ENCODE data around the gene TNNI3K. TPM values are rescaled to one million over a fixed set of nuclear protein-coding genes. Genes with fewer than 3 reads are reported as not detected.

TNNI3K gene
- total and polyA plus RNA-seq, 2 of the 8 experiments (the other 6 are each of a cell fraction or from before 2014, with no cell fraction given) = 0.41 to 0.48 TPM

DNA sequence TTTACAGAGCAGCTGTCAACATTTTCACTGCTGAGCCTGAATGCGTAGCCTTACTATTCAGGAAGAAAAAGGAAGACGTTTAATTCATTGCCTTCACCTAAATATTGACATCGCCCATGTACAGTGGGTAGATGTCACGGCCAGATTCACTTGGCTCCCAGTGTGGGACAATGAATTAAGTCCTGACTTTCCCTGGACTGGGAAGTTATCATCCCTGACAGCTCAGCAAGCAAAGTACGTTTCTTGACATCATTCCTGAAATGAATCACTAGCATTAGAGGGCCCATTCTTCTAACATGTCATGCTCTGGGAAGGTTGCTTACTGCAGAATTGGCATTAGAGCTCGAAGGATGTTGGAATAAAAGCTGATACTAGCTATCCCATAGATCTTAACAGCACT is 239.4 kb downstream of the TNNI3K start:
- H2BK15ac ChIP-seq (ENCODE audit: low read length) = no peak overlapping the region
- no peak overlapping the region for H3K4me2 ChIP-seq (ENCODE audit: insufficient read depth in 1 of 2, low read depth in 2 of 2, low read length in 2 of 2)
- no peak overlapping the region for H2BK120ac ChIP-seq (replicated peaks; ENCODE audit: low read depth, low read length)
- DNase-seq (ENCODE audit: low read depth in 1 of 2, low spot score in 2 of 2) = no peak
- no peaks in the 10 kb centered on the region for H3K79me1 ChIP-seq (ENCODE audit: low read depth, low read length)
- H4K5ac ChIP-seq (ENCODE audit: insufficient read length, low read depth, low read length) = no peak overlapping the region
- H2BK20ac ChIP-seq (ENCODE audit: low read length) = no peak overlapping the region
- no peak overlapping the region for H3K56ac ChIP-seq (replicated peaks; ENCODE audit: insufficient read length, low read depth, low read length)
- H4K91ac ChIP-seq (replicated peaks; ENCODE audit: insufficient read length, low read length) = no peak overlapping the region
- H2AK5ac ChIP-seq (ENCODE audit: low read depth, low read length) = no peak overlapping the region
- H3K27ac ChIP-seq (ENCODE audit: low read depth, low read length) = no peak overlapping the region
- H3K4ac ChIP-seq (replicated peaks; ENCODE audit: insufficient read length, low read depth, low read length) = no peak overlapping the region
- TF ChIP-seq KDM1A (IDR thresholded peaks at IDR 0.05; ENCODE audit: borderline replicate concordance, low read length) = no peak
- TF ChIP-seq MAFK (IDR thresholded peaks at IDR 0.05; ENCODE audit: low read depth, low read length) = no peak
- TF ChIP-seq SIX5 (IDR thresholded peaks at IDR 0.05; ENCODE audit: low read depth, low read length) = no peak
- no peak for TF ChIP-seq FOSL1 (IDR thresholded peaks at IDR 0.05; ENCODE audit: insufficient read depth, low read depth, low read length)
- TF ChIP-seq SP2 (IDR thresholded peaks at IDR 0.05; ENCODE audit: low read length) = no peak
- TF ChIP-seq POLR2A (IDR thresholded peaks at IDR 0.05; ENCODE audit: control extremely low read depth in 1 of 2, low read depth in 2 of 2, low read length in 2 of 2) = no peak
- no peak for TF ChIP-seq NRF1 (IDR thresholded peaks at IDR 0.05; ENCODE audit: low read depth, low read length)
- TF ChIP-seq, protein P1, sequence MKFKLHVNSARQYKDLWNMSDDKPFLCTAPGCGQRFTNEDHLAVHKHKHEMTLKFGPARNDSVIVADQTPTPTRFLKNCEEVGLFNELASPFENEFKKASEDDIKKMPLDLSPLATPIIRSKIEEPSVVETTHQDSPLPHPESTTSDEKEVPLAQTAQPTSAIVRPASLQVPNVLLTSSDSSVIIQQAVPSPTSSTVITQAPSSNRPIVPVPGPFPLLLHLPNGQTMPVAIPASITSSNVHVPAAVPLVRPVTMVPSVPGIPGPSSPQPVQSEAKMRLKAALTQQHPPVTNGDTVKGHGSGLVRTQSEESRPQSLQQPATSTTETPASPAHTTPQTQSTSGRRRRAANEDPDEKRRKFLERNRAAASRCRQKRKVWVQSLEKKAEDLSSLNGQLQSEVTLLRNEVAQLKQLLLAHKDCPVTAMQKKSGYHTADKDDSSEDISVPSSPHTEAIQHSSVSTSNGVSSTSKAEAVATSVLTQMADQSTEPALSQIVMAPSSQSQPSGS (IDR thresholded peaks at IDR 0.05; ENCODE audit: low read length) = no peak
- no peak for TF ChIP-seq RNF2 (IDR thresholded peaks at IDR 0.05; ENCODE audit: borderline replicate concordance, low read depth, low read length, missing control alignments, poor library complexity, severe bottlenecking)
- no peak overlapping the region for H2AFZ ChIP-seq (ENCODE audit: low read length)
- H3K9ac ChIP-seq (replicated peaks in 1 of 4; ENCODE audit: extremely low read depth in 1 of 4, low read depth in 3 of 4, low read length in 3 of 4) = no peak overlapping the region
- H3K9me3 ChIP-seq (ENCODE audit: insufficient read depth in 2 of 2, low read depth in 1 of 2, low read length in 1 of 2) = no peaks in the 10 kb centered on the region
- H3K14ac ChIP-seq (ENCODE audit: insufficient read length) = no peak overlapping the region
- CTCF ChIA-PET (ENCODE audit: partially characterized antibody) = interaction anchor here (0.7 to 0.8 kb wide), 2 partner anchors 8 to 749 kb away, joined by 3 to 4 read pairs; no protein-coding TSS in a partner anchor
- no peaks in the 10 kb centered on the region for H3K23me2 ChIP-seq (ENCODE audit: low read depth, low read length)
- H3K4me1 ChIP-seq (replicated peaks in 1 of 4; ENCODE audit: control insufficient read depth in 3 of 4, insufficient read depth in 4 of 4, low read length in 3 of 4) = peaks cover 0 to 5% (median 0%) of the 10 kb centered on the region in 4 experiments; a peak in 1 of 7 replicates
- no peaks in the 10 kb centered on the region for H3K27me3 ChIP-seq (replicated peaks in 1 of 4; ENCODE audit: control insufficient read depth in 3 of 4, extremely low read depth in 1 of 4, insufficient read depth in 3 of 4, low read length in 3 of 4)
- H4K8ac ChIP-seq (ENCODE audit: extremely low read depth, insufficient read depth, low read length) = no peak overlapping the region
- no peaks in the 10 kb centered on the region for H4K20me1 ChIP-seq (replicated peaks in 1 of 2; ENCODE audit: control insufficient read depth in 1 of 2, insufficient read depth in 2 of 2, low read length in 2 of 2)
- POLR2A ChIA-PET (ENCODE audit: partially characterized antibody) = interaction anchor here (0.6 kb wide), 1 partner anchor 1764 kb away, joined by 4 read pairs; no protein-coding TSS in a partner anchor
- 83% methylated on average over 6 of the region's 6 CpGs; no CpG with 5 or more reads in 1 of the 2 experiments for WGBS, 2 experiments (ENCODE audit: extremely low coverage in 1 of 2, insufficient coverage in 1 of 2, insufficient read length in 1 of 2, insufficient replicate concordance in 2 of 2, low coverage in 1 of 2, low lambda C conversion rate in 2 of 2, missing lambda C conversion rate in 1 of 2)
- no peak overlapping the region for H3K23ac ChIP-seq (ENCODE audit: insufficient read length)
- H3K79me2 ChIP-seq (ENCODE audit: control insufficient read depth in 1 of 2, insufficient read depth in 2 of 2, low read length in 2 of 2) = no peaks in the 10 kb centered on the region
- no peaks in the 10 kb centered on the region for H3K36me3 ChIP-seq (ENCODE audit: control insufficient read depth in 2 of 4, insufficient read depth in 4 of 4, low read length in 3 of 4)
- no peak for FAIRE-seq
- no peak overlapping the region for H2BK5ac ChIP-seq (ENCODE audit: low read depth, low read length)
- no peak overlapping the region for H3K18ac ChIP-seq (ENCODE audit: extremely low read depth, low read length)
- no peak overlapping the region for H3K4me3 ChIP-seq (ENCODE audit: extremely low read depth in 1 of 4, insufficient read depth in 2 of 4, low read depth in 3 of 4, low read length in 4 of 4)
- H2BK12ac ChIP-seq (ENCODE audit: low read depth, low read length) = no peak overlapping the region

Measured in H1 (cell line).